PC-3 (cell line): Measurements from ENCODE around the gene ARHGAP23. TPM values are rescaled to one million over a fixed set of nuclear protein-coding genes. Genes with fewer than 3 reads are reported as not detected.

ENCODE experiments used
- ATAC-seq: fragments of 200-7000 bp; cut with Tn5 transposase; 2 replicates; pipeline ENCODE4 v1.9.1; 2020; ENCODE audit warnings: mild to moderate bottlenecking, moderate library complexity
- BruUV-seq: library from RNA; stranded (reverse); fragments of 400-500 nt; replicated peaks from 2 replicates; lab custom pipeline; 2021; lab: Mats Ljungman, UMichigan
- CTCF ChIA-PET: fragments of 300-600 bp; sonication (Branson Sonifier 250); formaldehyde crosslinking; loops from one replicate; lab custom pipeline; 2022; ENCODE audit warnings: antibody characterized with exemption; lab: Charles Lee
- POLR2A ChIA-PET: fragments of 300-600 bp; sonication (Branson Sonifier 250); formaldehyde crosslinking; loops from one replicate; lab custom pipeline; 2022; ENCODE audit warnings: antibody characterized with exemption; ENCODE audit not compliant: unreplicated experiment; lab: Charles Lee
- DNase-seq: peaks from one replicate; pipeline ENCODE4 v3.0.0-alpha.2; 2015
- H2AFZ ChIP-seq: fragments of 300-600 bp; sonication (generic); 2 replicates; pipeline ENCODE4 v1.6.0; 2016; ENCODE audit warnings: antibody characterized with exemption, low read length
- H3F3A ChIP-seq: fragments of 300-600 bp; sonication (generic); one replicate; pipeline ENCODE4 v1.6.0; 2017; ENCODE audit warnings: antibody characterized with exemption, low read length, control low read depth, mild to moderate bottlenecking; ENCODE audit not compliant: unreplicated experiment
- H3K27ac ChIP-seq: fragments of 300-600 bp; sonication (generic); 2 replicates; pipeline ENCODE4 v1.5.1; 2016; ENCODE audit warnings: mild to moderate bottlenecking, low read length
- H3K27me3 ChIP-seq: fragments of 300-600 bp; sonication (generic); 2 replicates; pipeline ENCODE4 v1.6.1; 2016; ENCODE audit warnings: low read length, mixed read lengths
- H3K36me3 ChIP-seq: fragments of 300-600 bp; sonication (generic); 2 replicates; pipeline ENCODE4 v1.6.1; 2016; ENCODE audit warnings: low read depth, mixed run types, low read length, mixed read lengths
- H3K4me1 ChIP-seq: fragments of 300-600 bp; sonication (generic); 2 replicates; pipeline ENCODE4 v1.5.1; 2016; ENCODE audit warnings: low read length; ENCODE audit not compliant: insufficient read depth
- H3K4me2 ChIP-seq: fragments of 300-600 bp; sonication (generic); 2 replicates; pipeline ENCODE4 v1.6.0; 2016; ENCODE audit warnings: low read length
- H3K4me3 ChIP-seq: fragments of 300-600 bp; sonication (generic); 2 replicates; pipeline ENCODE4 v1.5.1; 2016; ENCODE audit warnings: mild to moderate bottlenecking, low read length, mixed read lengths
- H3K79me2 ChIP-seq: fragments of 300-600 bp; sonication (generic); 2 replicates; pipeline ENCODE4 v1.6.1; 2017; ENCODE audit warnings: low read length, mixed read lengths
- H3K9ac ChIP-seq: fragments of 300-600 bp; sonication (generic); 2 replicates; pipeline ENCODE4 v1.6.0; 2016; ENCODE audit warnings: mild to moderate bottlenecking, low read length
- H3K9me2 ChIP-seq: fragments of 300-600 bp; sonication (generic); replicated peaks from 2 replicates; pipeline ENCODE4 v1.6.1; 2016; ENCODE audit warnings: mixed run types, low read length, mixed read lengths
- H3K9me3 ChIP-seq: fragments of 300-600 bp; sonication (generic); 2 replicates; pipeline ENCODE4 v1.6.1; 2016; ENCODE audit warnings: low read length, mixed read lengths
- H4K20me1 ChIP-seq: fragments of 300-600 bp; sonication (generic); 2 replicates; pipeline ENCODE4 v1.6.1; 2016; ENCODE audit warnings: low read length, mixed read lengths
- CTCF ChIP-seq: fragments of 300-600 bp; sonication (generic); conservative IDR thresholded peaks from 2 replicates; pipeline ENCODE4 v1.5.1; 2017; ENCODE audit warnings: antibody characterized with exemption, low read depth, mild to moderate bottlenecking, low read length
- EZH2 ChIP-seq: fragments of 300-600 bp; sonication (generic); IDR thresholded peaks from one replicate; pipeline ENCODE4 v1.6.1; 2017; ENCODE audit warnings: antibody characterized with exemption, mild to moderate bottlenecking, low read length; ENCODE audit not compliant: unreplicated experiment
- EZH2phosphoT487 ChIP-seq: fragments of 300-600 bp; sonication (generic); IDR thresholded peaks from 2 replicates; pipeline ENCODE4 v1.6.1; 2018; ENCODE audit warnings: mild to moderate bottlenecking, antibody characterized with exemption, low read length, borderline replicate concordance
- intact Hi-C: fragments of 100-400 bp; cut with micrococcal nuclease; formaldehyde crosslinking; loops from 2 replicates; pipeline ENCODE4 v1.9.0; 2023
- total RNA-seq: library from RNA; depleted of rRNA; stranded (reverse); fragments of >200 nt; gene quantifications from 2 replicates; pipeline ENCODE4 v1.2.3, GENCODE V29; 2014

ARHGAP23 gene
- total RNA-seq, 1 experiment from 2014 or later, result 9.0 TPM

DNA sequence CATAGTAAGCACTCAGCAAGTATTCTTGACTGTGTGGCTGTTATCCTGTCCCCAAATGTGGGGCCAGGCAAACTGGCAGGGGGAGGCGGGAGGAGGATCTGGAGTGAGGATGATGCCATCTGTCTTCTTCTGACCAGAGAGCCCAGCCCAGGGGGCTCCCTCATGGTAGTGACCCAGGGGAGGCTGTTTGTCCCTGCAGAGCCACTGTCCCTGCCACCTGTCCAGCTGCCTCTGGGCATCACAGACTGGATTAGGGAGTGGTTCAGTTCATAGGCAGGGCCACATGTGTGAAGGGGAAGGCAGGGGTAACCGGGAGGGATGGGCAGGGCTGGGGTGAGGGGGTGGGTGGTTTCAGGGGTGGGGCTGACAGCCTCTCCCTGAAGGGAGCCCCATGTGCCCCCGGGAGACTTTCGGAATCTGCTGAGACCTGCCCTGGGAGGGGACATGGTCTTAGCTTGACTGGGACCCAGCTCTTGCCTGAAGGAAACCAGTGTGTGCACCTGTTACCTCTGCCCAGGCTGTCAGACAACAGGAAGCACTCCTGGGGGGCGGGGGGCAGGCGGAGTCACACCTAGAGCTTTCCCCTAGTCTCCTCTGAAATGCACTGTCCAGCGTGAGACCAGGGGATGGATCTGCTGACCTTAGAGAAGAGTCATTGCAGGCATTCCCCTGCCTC lies 15.2 kb downstream of the ARHGAP23 start:
- Histone ChIP-seq H3K27me3 (no peaks in the 10 kb centered on the region), H3K9me2 (no peaks in the 10 kb centered on the region), H3K36me3 (no peaks in the 10 kb centered on the region), H4K20me1 (no peaks in the 10 kb centered on the region), H3K27ac (no peak overlapping the region), H3F3A (no peaks in the 10 kb centered on the region), H3K9ac (no peak overlapping the region), H3K4me3 (no peak overlapping the region), H3K4me1 (no peaks in the 10 kb centered on the region), H3K4me2 (no peak overlapping the region), H3K9me3 (no peaks in the 10 kb centered on the region), H2AFZ (no peak overlapping the region), H3K79me2 (no peaks in the 10 kb centered on the region)
- intact Hi-C loops, result loop anchor here (2.0 kb wide), 1 partner anchor 41 kb away; no protein-coding TSS in a partner anchor
- no peak for TF ChIP-seq EZH2
- TF ChIP-seq CTCF, result no peak
- no peak for TF ChIP-seq EZH2phosphoT487
- POLR2A ChIA-PET, result no interaction called here
- no TSS peak for BruUV-seq
- CTCF ChIA-PET, result no interaction called here
- DNase-seq (no peak), ATAC-seq (peak; percentile 26; the same call in 1 of the 2 replicates)

GRCh38 chr17:38444151-38444550 lies 15.9 kb downstream of the ARHGAP23 start:
- Histone ChIP-seq H2AFZ (no peak overlapping the region), H3K4me2 (no peak overlapping the region), H4K20me1 (no peaks in the 10 kb centered on the region), H3K36me3 (no peaks in the 10 kb centered on the region), H3K79me2 (no peaks in the 10 kb centered on the region), H3K9me2 (no peaks in the 10 kb centered on the region), H3F3A (no peaks in the 10 kb centered on the region), H3K9ac (no peak overlapping the region), H3K9me3 (no peaks in the 10 kb centered on the region), H3K4me3 (no peak overlapping the region), H3K4me1 (no peaks in the 10 kb centered on the region), H3K27me3 (no peaks in the 10 kb centered on the region), H3K27ac (no peak overlapping the region)
- ATAC-seq, result peak; percentile 90
- no peak for TF ChIP-seq EZH2
- peak; percentile 85 for TF ChIP-seq CTCF
- peak; percentile 69 for DNase-seq
- BruUV-seq, result no TSS peak
- intact Hi-C loops, result loop anchor here (2.0 kb wide), 1 partner anchor 41 kb away; no protein-coding TSS in a partner anchor
- CTCF ChIA-PET, result no interaction called here
- POLR2A ChIA-PET, result no interaction called here

- no peak for ATAC-seq
- Histone ChIP-seq H4K20me1 (no peaks in the 10 kb centered on the region), H3K36me3 (no peaks in the 10 kb centered on the region), H3F3A (no peaks in the 10 kb centered on the region), H3K27me3 (no peaks in the 10 kb centered on the region), H3K4me2 (no peak overlapping the region), H3K9me2 (no peaks in the 10 kb centered on the region), H2AFZ (no peak overlapping the region), H3K4me3 (no peak overlapping the region), H3K9me3 (no peaks in the 10 kb centered on the region), H3K9ac (no peak overlapping the region), H3K79me2 (no peaks in the 10 kb centered on the region), H3K4me1 (no peaks in the 10 kb centered on the region; the same call in 1 of the 2 replicates), H3K27ac (no peak overlapping the region)
- BruUV-seq, result no TSS peak
- DNase-seq, result no peak
- intact Hi-C loops, result no loop called here
- no peak for TF ChIP-seq EZH2
- no peak for TF ChIP-seq EZH2phosphoT487
- no peak for TF ChIP-seq CTCF
- ChIA-PET POLR2A (no interaction called here), CTCF (no interaction called here)
Measured at GRCh38 chr17:38447502-38448085, 19.3 kb downstream of the ARHGAP23 start.
